Subcutaneous abdominal adipose tissue (tissue), 5 donors: ENCODE data around the gene ZNF598.
"Not testable (repeated sequence)": the region's sequence is repeated elsewhere in the genome, so short reads cannot be mapped to it uniquely, and the experiment has no call there.

Source experiments
- H3K27ac ChIP-seq: one replicate; pipeline ENCODE4 v1.7.0; 2013; ENCODE audit warnings: low read depth, mild to moderate bottlenecking, inconsistent platforms, low read length, moderate library complexity
- H3K27me3 ChIP-seq, 5 donors: one replicate each; pipeline ENCODE4 v1.7.0; 2013; ENCODE audit warnings: low read length in 5 of 5, inconsistent platforms in 1 of 5; ENCODE audit not compliant: control insufficient read depth in 5 of 5, insufficient read depth in 4 of 5
- H3K36me3 ChIP-seq, 5 donors: one replicate each; pipeline ENCODE4 v1.7.0; 2013; ENCODE audit warnings: low read length in 5 of 5; ENCODE audit not compliant: control insufficient read depth in 5 of 5, insufficient read depth in 5 of 5
- H3K4me1 ChIP-seq, 5 donors: one replicate each; pipeline ENCODE4 v1.7.0; 2013; ENCODE audit warnings: low read length in 5 of 5, mild to moderate bottlenecking in 3 of 5, moderate library complexity in 1 of 5; ENCODE audit not compliant: control insufficient read depth in 5 of 5, insufficient read depth in 5 of 5
- H3K4me3 ChIP-seq, 5 donors: one replicate each; pipeline ENCODE4 v1.7.0; 2013; ENCODE audit warnings: low read length in 5 of 5, low read depth in 1 of 5
- H3K9ac ChIP-seq, 5 donors: one replicate each; pipeline ENCODE4 v1.7.0; 2013; ENCODE audit warnings: low read length in 5 of 5, mild to moderate bottlenecking in 4 of 5, moderate library complexity in 3 of 5
- H3K9me3 ChIP-seq, 5 donors: one replicate each; pipeline ENCODE4 v1.7.0; 2013; ENCODE audit warnings: low read length in 5 of 5; ENCODE audit not compliant: control insufficient read depth in 5 of 5
- donor health status: healthy.
- donor health status: healthy.
- donor health status: healthy.
- donor health status: healthy.
- donor health status: healthy.

The ZNF598 gene

GRCh38 chr16:2019921-2020831 lies 10.6 kb upstream of the ZNF598 start:
- H3K9me3 ChIP-seq, result no peaks in the 10 kb centered on the region
- H3K4me1 ChIP-seq, result peaks cover 0 to 36% (median 29%) of the 10 kb centered on the region in 5 donors
- no peak overlapping the region for H3K27ac ChIP-seq
- H3K27me3 ChIP-seq, result peaks cover 21 to 37% (median 33%) of the 10 kb centered on the region in 5 donors
- no peaks in the 10 kb centered on the region for H3K36me3 ChIP-seq
- H3K9ac ChIP-seq, result no peak overlapping the region
- H3K4me3 ChIP-seq, result peak overlapping the region in 1 of 5 donors; percentile 16

- no peaks in the 10 kb centered on the region for H3K36me3 ChIP-seq
- H3K9ac ChIP-seq, result no peak within 1 kb of the TSS
- peaks cover 0 to 32% (median 25%) of the 10 kb centered on the region in 5 donors for H3K4me1 ChIP-seq
- H3K4me3 ChIP-seq, result peak within 1 kb of the TSS in 1 of 5 donors; percentile 16
- H3K27ac ChIP-seq, result no peak within 1 kb of the TSS
- peaks cover 21 to 37% (median 33%) of the 10 kb centered on the region in 5 donors for H3K27me3 ChIP-seq
- no peaks in the 10 kb centered on the region for H3K9me3 ChIP-seq
Measured at GRCh38 chr16:2019518-2019920, 9.9 kb upstream of the ZNF598 start, which contains the start of gene NPW. Gene NPW, plus strand, starts transcription at chr16:2019785.

- no peak overlapping the region for H3K4me3 ChIP-seq
- no peaks in the 10 kb centered on the region for H3K36me3 ChIP-seq
- H3K27me3 ChIP-seq, result peaks cover 13 to 33% (median 30%) of the 10 kb centered on the region in 5 donors
- H3K9ac ChIP-seq, result no peak overlapping the region
- H3K27ac ChIP-seq, result no peak overlapping the region
- H3K4me1 ChIP-seq, result peaks cover 0 to 12% (median 7%) of the 10 kb centered on the region in 5 donors
- H3K9me3 ChIP-seq, result no peaks in the 10 kb centered on the region
Measured at GRCh38 chr16:2016407-2016922, 6.8 kb upstream of the ZNF598 start.

GRCh38 chr16:2015947-2016208 lies 6.3 kb upstream of the ZNF598 start:
- no peak overlapping the region for H3K9ac ChIP-seq
- H3K9me3 ChIP-seq, result no peaks in the 10 kb centered on the region
- H3K4me3 ChIP-seq, result no peak overlapping the region
- peaks cover 12 to 30% (median 28%) of the 10 kb centered on the region in 5 donors for H3K27me3 ChIP-seq
- H3K4me1 ChIP-seq, result peaks cover 0 to 12% (median 7%) of the 10 kb centered on the region in 5 donors
- no peaks in the 10 kb centered on the region for H3K36me3 ChIP-seq
- H3K27ac ChIP-seq, result no peak overlapping the region

- Histone ChIP-seq H3K4me3 (no peak overlapping the region), H3K36me3 (no peaks in the 10 kb centered on the region), H3K27me3 (peaks cover 8 to 24% (median 22%) of the 10 kb centered on the region in 5 donors), H3K4me1 (peaks cover 3 to 14% (median 9%) of the 10 kb centered on the region in 5 donors), H3K9me3 (no peaks in the 10 kb centered on the region), H3K27ac (no peak overlapping the region), H3K9ac (no peak overlapping the region)
Measured at GRCh38 chr16:2015117-2015946, 5.7 kb upstream of the ZNF598 start.

GRCh38 chr16:2013527-2013926 lies 3.9 kb upstream of the ZNF598 start:
- Histone ChIP-seq H3K9ac (no peak overlapping the region), H3K27ac (no peak overlapping the region), H3K9me3 (no peaks in the 10 kb centered on the region), H3K36me3 (no peaks in the 10 kb centered on the region), H3K4me1 (peaks cover 8 to 16% (median 15%) of the 10 kb centered on the region in 5 donors), H3K27me3 (peaks cover 0 to 9% (median 5%) of the 10 kb centered on the region in 5 donors), H3K4me3 (no peak overlapping the region)

GRCh38 chr16:2011726-2012125 lies 2.1 kb upstream of the ZNF598 start:
- H3K9me3 ChIP-seq, H3K27ac ChIP-seq, H3K36me3 ChIP-seq, H3K9ac ChIP-seq, H3K27me3 ChIP-seq, H3K4me3 ChIP-seq: not testable (repeated sequence)
- peaks cover 17 to 34% (median 33%) of the 10 kb centered on the region in 5 donors for H3K4me1 ChIP-seq

GRCh38 chr16:2009164-2009711 lies 383 bp downstream of the ZNF598 start:
- Histone ChIP-seq H3K27ac (peak overlapping the region; percentile 79), H3K9ac (peak overlapping the region; percentile 68 to 95 (median 87)), H3K4me3 (peak overlapping the region; percentile 72 to 79 (median 73)), H3K27me3 (no peaks in the 10 kb centered on the region), H3K9me3 (no peaks in the 10 kb centered on the region), H3K36me3 (no peaks in the 10 kb centered on the region), H3K4me1 (peaks cover 17 to 59% (median 57%) of the 10 kb centered on the region in 5 donors)

- Histone ChIP-seq H3K4me1 (peaks cover 17 to 64% (median 62%) of the 10 kb centered on the region in 5 donors), H3K4me3 (peak overlapping the region; percentile 72 to 79 (median 73)), H3K9me3 (no peaks in the 10 kb centered on the region), H3K9ac (peak overlapping the region; percentile 68 to 95 (median 87)), H3K36me3 (no peaks in the 10 kb centered on the region), H3K27me3 (no peaks in the 10 kb centered on the region), H3K27ac (peak overlapping the region; percentile 79)
Measured at GRCh38 chr16:2008631-2009163, 924 bp downstream of the ZNF598 start.
